ENCODE data around the gene LYRM4.

- TF ChIP-seq CTCF (conservative IDR thresholded peaks at IDR 0.05; ENCODE audit: low read depth in 2 of 2) (no peak), REST (IDR thresholded peaks at IDR 0.05; ENCODE audit: unreplicated experiment) (no peak), JUNB (IDR thresholded peaks at IDR 0.05; ENCODE audit: unreplicated experiment) (no peak), EZH2 (IDR thresholded peaks at IDR 0.05; ENCODE audit: low read depth, unreplicated experiment) (no peak), ETS1 (IDR thresholded peaks at IDR 0.05) (no peak), POLR2AphosphoS5 (IDR thresholded peaks at IDR 0.05; ENCODE audit: low read depth) (no peak), NANOG (IDR thresholded peaks at IDR 0.05; ENCODE audit: borderline replicate concordance) (no peak), EZH2phosphoT487 (IDR thresholded peaks at IDR 0.05; ENCODE audit: unreplicated experiment) (no peak), CREB1 (CRISPR knock-in tag; IDR thresholded peaks at IDR 0.05; ENCODE audit: low read depth) (no peak)
Observed at GRCh38 chr6:5172897-5173474, 87.8 kb downstream of the LYRM4 start.
